ENCODE data around the gene TPRN.
A peak's percentile ranks its signal among the peaks of the same experiment; 100 is the strongest.

Gene TPRN

DNA sequence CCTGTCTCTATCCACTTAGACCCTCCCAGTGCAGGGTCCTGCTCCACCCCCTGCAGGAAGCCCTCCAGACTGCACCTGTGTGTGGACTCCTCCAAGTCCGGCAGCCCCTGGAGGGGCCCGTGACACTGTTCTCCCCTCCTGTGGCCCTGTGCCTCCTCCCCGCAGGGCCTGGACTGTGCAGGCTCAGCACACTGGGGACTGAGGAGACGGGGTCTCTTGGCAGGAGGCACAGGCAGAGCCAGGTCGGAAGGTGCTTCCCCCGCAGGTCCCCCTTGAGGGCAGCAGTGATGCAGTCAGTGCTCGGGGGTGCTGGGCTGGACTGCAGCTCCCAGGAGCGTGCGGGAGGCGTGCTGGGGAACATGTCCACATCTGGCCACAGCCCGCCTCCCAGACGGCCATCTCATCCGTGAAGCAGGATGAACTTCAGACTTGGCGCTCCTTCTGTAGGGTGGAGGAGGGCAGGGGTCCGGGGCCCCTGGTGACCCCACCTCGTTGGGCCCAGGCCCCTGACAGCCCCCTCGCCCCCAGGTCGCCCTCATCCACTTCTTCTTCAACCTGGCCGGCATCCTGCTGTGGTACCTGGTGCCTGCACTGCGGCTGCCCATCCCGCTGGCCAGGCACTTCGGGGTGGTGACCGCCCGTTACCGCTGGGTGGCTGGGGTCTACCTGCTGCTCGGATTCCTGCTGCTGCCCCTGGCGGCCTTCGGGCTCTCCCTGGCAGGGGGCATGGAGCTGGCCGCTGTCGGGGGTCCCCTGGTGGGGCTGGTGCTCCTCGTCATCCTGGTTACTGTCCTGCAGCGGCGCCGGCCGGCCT, 35.1 kb upstream of the TPRN start:
- no peak for DNase-seq (ENCODE audit: low spot score)

DNA sequence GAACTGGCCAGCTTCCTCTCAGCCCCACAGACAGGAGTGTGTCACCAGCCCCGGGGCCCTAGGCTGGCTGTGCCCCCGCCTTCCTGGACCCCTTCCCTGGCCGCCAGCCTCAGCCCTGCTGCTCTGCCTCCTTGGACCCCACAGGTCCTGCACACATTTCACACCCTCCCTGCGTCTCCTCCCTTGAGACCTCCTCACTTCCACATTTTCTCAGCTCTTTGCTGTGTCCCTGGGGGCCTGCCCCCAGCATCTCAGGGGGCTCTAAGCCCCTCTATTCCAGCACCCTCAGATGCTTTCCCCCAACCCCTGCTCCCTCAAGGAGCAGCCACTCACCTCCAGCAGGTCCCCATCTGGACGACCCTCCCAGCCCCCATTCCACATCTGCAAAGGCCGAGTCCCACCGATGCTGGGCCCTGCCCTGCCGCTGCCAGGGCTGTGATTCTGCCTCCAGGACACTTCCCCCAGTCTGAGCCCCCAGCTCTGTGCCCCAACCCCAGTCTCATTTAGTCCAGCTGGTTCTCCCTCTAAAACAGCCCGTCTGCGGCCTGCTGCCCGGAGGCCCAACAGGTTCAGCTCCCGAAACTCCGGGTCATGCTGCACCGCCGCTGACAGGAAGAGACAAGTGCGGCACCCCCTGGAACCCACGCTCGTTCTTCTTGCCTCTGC, 34.4 kb upstream of the TPRN start:
- no peak for DNase-seq (ENCODE audit: low spot score)

DNA sequence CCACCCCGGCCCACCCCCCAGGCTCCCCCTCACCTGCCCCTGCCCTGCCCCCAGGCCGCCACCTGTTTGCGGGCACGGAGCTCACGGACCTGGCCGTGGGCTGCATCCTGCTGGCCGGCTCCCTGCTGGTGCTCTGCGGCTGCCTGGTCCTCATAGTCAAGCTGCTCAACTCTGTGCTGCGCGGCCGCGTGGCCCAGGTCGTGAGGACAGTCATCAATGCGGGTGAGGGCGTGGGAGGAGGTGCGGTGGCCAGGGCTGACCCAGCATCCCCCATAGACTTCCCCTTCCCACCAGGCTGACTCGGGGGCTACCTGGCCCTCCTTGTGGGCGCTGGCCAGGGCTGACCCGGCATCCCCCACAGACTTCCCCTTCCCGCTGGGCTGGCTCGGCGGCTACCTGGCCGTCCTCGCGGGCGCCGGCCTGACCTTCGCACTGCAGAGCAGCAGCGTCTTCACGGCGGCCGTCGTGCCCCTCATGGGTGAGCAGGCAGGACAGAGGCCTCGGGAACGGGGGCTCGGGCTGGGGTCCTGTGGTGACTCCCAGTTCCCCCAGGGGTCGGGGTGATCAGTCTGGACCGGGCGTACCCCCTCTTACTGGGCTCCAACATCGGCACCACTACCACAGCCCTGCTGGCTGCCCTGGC, 33.6 kb upstream of the TPRN start:
- no peak for DNase-seq (ENCODE audit: low spot score)

DNA sequence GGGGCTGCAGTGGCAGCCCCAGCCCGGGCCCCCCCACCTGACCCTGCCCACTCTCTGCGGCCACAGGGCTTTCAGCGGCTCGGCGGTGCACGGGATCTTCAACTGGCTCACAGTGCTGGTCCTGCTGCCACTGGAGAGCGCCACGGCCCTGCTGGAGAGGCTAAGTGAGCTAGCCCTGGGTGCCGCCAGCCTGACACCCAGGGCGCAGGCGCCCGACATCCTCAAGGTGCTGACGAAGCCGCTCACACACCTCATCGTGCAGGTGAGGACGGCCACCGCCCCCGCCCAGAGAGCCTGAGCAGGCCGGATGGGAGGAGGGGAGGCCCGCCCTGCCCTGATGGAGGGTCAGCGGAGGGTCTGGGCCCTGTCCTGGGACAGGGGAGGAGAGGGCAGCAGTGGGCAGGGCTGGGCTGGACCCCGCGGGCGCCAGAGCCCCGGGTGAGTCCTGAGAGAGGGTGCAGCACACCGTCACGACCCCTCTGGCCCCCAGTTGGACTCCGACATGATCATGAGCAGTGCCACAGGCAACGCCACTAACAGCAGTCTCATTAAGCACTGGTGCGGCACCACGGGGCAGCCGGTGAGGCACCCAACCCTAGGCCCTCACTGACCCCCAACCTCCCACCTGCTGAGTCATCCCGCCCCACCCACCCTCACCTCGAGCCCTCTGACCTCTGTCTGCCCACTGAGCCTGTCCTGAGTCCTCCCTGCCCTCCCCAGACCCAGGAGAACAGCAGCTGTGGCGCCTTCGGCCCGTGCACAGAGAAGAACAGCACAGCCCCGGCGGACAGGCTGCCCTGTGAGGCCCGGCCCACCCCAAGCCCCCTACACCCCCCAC, 32.8 kb upstream of the TPRN start:
- no peak for DNase-seq (ENCODE audit: low spot score)

DNA sequence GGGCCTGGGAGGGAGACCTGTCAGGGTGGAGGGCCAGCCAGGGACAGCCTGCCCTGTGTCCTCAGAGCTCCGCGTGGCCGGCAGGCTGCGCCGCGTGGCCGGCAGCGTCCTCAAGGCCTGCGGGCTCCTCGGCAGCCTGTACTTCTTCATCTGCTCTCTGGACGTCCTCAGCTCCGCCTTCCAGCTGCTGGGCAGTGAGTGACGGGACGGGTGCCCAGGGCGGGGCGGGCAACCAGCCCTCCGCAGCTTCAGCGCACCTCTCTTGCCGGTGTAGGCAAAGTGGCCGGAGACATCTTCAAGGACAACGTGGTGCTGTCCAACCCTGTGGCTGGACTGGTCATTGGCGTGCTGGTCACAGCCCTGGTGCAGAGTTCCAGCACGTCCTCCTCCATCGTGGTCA, 32.0 kb upstream of the TPRN start:
- DNase-seq (ENCODE audit: low spot score), result no peak

DNA sequence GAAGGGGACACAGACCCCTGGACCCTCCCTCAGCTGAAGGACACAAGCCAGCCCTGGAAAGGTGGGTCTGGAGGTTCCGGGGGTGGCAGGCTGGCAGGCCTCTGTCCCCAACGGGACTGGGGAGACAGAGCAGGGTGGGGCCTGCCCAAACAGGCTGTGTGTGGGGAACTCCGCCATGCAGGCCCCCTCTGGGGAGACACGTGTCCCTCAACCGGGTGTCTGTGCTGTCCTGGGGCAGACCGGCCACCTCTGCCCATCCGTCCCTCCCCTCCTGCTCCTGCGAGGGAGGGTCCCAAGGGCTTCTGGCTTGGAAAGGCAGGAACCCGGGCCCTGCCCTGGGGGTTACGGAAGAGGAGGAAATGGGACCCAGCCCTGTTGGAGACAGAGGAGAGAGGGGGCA, 31.6 kb upstream of the TPRN start:
- no peak for DNase-seq (ENCODE audit: low spot score)

DNA sequence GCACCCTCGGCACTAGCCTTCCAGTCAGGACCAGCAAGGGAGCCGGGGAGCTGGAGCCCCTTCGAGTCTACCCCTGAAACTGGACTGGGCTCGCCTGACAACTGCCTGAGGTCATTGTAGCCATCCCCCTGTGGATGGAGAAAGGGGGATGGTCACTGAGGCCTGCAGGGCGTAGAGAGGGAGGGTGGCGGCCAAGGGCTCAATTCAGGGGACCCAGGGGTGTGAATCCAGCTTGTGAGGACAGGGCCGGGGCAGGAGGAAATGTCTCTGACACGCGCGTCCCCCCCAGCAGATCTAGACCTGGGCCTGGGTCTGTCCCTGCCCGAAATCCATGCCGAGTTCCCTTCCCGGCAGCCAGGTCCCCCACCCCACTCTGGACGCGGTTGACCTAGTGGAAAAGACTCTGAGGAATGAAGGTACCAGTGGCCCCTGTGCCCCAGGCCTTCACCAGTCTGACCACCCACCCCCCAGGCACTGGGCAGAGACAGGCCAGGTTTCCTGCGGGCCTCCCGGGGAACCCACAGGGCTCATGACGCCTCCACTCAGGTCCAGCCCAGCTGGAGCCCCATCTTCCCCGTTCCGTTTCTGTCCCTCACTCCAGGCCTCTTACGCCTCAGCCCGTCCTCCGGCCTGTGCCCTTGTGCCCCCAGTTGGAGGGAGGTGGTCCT, 31.0 kb upstream of the TPRN start:
- DNase-seq (ENCODE audit: low spot score), result no peak

DNA sequence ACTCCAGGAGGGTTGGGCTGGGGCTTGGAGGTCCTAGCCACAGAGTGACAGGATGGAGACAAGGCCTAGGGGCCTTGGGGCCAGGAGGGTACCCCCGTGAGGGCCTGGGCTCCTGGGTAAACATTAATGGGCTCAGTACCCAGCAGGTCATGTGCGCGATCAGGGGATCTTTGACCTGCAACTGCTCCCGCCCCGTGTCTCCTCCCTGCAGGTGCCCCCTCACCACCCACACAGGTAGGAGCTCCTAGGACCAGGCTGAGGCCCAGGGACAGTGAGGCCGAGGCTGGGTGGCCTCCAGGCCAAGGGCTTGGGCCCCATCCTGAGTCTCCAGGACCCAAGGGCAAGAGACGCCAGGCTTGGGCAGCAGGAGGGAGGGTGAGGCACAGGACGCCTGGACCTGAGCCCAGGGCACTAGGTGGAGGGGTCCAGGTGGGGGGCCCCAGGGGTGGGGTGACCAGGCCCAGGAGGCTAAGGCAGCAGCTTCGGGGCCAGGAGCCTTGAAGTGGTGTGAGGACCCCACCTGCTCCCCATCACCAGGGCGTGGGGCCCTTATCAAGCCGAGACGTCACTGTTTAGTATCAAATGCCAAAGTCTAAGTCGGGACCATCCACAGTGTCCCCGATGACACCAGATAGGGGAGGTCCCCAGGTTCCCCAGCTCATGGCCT, 30.3 kb upstream of the TPRN start, which contains the start of gene SLC34A3:
Gene SLC34A3 (plus strand): TSS at position 197 of the 667 bp plus-strand sequence. CDS start 802 bp downstream, outside the sequence.
- DNase-seq (ENCODE audit: low spot score), result no peak

DNA sequence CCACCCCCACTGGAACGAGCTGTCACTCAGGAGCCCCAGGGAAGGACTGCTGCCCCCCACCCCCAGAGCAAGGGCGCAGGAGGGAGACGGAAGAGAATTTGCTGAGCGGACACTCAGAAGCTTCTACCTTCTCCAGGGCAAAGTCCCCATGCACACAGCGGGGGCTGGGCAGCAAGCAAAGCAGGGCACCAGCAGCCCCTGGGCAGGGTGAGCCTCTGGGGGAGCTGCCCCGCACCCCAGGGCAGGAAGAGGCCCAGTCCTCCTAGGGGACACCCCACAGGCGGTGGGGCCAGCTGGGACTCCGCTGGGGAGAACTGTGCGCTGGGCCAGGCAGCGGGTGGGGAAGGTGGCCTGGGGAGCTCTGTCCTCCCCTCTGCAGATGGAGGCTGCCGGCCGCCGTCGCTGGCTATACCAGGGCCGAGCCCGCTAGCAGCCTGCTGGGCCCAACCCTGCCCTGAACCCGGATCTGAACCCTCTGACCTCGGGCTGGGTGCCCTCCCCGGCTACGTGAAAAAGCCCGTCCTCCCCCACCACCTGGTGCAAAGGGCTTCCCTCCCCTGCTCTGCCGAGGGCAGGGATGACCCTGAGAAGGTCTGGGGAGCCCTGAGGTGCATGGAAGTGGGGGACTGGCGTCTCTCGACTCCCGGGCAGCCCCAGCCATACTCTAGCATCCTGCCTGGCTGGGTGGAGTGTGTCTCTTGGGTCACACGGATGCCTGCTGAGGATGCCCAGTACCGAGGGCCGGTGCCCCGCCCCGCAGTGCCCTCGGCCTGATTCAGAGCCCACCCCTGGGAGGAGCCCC, 29.6 kb upstream of the TPRN start:
- DNase-seq (ENCODE audit: low spot score), result no peak

DNA sequence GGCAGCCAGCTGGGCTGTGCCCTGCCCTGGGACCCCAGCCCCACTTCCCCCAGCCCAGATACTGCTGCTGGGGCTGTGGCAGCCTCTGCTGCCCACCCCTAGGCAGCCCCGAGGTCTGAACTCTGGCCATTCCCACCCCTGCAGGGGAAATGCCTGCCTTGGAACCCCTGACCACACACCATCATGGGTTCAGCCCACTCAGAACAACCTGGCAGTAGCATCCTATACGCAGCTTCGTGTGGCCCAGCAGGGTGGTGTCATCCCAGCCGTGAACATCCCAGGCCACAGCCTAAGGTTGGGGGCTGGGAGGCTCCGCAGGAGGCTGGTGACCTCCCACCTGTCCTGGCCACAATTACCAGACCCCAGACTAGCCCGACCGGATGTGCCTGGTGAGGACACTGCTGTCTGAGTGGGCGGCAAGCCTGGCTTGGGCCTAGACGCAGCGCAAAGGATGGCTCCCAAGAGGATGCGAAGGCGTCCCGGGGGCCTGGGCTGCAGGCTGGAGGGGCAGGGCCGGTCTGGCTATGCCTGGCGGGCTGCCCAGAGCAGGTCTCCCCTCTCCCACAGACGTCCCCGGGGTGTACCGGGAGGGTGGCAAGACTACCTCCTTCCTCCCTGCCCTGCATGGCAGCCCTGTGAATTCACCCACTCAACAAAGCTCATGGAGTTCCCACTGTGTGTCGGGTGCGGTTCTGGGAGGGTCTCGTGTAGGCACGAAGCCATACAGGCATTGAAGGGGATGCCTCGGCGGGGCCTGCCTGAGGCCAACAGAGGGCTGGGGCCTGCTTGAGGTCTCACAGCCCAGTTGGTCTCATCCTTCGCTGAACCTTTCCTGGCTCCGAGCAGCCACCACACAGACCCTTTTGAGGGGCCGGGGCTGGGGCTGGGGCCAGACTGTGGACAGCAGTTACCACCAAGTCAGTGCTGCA, 28.7 kb upstream of the TPRN start:
- no peak for DNase-seq (ENCODE audit: low spot score)

DNA sequence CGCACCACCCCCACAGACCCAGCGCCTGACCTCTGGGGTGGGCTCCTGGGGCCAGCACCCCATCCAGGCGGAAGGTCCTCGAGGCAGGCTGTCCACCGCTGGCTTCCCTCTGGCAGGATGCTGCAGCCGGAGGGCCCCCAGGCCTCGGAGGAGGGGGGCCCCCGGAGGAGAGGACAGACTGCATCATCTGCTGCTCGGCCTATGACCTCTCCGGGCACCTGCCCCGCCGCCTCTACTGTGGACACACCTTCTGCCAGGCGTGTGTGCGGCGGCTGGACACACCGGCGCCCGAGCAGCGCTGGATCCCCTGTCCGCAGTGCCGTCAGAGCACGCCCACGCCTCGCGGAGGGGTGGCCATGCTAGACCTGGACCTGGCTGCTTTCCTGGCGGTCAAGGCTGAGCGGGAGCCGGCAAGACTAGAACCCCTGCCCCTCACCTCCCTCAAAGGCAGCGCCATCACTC, 28.0 kb upstream of the TPRN start:
- no peak for DNase-seq (ENCODE audit: low spot score)

DNA sequence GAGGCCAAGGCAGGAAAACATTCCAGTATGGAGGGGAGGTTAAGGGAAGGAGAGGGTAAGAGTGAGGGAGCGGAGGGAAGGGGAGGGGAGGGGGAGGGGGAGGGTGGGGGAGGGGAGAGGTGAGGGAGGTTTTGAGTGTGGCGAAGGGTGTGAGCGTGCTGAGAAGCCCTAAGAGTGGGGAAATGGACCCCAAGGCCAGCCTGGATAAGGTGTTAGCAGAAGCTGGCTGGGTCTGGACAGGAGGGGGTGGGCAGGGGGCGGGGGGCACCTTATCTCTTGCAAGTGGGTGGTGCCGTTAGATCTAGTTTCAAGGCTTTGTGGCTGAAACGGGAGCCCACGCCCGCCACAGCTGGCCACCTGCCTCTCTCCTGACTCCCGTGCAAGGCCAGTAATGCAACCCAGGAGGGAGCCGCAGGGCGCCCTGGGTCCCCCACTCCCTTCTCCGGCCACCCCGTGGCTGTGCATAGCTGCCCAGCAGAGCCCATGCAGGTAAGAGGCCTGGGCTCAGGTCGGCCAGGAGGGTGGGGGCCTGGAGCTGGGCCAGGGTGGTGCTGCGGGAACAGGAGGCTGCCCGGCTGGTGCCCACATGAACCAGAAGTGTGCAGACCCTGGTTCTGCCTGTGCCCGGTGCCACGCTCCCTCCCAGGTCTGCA, 27.4 kb upstream of the TPRN start:
- no peak for DNase-seq (ENCODE audit: low spot score)

DNA sequence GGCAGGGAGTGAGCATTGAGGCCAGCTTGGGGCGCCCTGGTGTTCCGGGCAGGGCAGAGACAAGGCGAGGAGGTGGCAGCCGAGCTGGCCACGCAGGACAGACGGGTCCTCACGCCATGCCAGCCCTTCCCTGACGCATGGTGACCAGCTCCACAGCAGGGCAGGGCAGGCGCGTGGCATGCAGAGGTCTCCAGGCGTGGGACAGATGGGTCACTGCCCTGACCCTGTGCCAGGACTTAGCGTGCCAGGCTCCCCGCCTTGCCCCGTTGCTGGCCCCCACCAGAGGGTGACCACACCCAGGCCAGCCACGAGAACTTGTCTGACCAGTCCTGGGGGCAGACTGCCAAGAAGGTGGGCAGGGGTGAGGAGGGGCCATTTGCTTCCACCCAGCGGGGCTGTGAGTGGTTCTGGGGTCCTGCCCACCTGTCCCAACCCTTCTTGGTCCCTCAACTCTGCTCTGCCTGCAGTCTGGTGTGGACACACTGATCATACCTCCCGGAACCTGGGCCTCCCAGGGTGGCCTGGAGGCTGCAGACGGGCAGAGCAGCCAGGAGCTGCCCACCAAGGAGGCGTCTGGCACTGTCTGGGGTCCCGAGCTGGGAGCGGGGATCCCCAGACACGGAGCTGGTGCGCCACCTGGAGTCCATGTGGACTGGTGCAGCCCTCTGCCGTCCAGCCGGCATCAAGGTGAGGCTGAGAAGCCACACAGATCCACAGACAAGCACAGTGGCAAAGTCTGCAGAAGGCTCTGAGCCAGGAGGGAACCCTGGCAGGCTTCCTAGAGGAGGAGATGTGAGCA, 26.7 kb upstream of the TPRN start, which contains the start of gene RNF224:
Gene RNF224 (plus strand): TSS at position 449 of the 799 bp plus-strand sequence. CDS start 834 bp downstream, outside the sequence.
- DNase-seq (ENCODE audit: low spot score), result peak; percentile 80

DNA sequence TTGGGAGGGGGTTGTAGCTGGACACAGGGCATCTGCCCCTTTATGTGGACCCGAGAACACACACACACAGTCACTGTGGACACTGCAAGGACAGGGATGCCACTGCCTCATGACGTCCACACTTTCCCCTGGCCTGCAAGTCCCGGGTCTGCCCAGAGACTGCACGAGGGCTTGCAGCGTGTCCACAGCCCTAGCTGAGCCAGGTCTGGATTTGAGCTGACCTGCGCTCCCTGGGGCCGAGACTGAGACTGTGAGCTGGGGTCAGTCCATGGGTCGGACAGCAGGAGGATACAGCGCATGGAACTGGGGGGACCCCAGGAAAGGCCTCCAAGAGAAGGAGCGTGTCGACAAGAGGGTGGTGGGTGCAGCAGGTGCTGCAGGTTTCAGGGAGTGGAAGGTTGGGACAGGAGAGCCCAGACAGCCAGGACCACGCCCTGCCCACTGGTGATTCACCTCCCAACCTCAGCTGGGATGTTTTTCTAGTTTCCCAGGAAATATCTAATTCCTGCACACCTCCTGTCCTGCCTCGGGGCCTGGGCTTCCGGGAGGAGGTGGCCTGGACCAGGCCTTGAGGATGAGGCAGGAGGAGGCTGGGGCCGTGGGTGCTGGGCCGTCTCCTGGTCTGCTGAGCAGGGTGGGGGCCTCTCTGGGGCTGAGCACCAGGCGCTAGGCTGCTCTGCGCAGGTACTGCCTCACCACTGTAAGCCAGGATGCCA, 26.0 kb upstream of the TPRN start:
- no peak for DNase-seq (ENCODE audit: low spot score)

DNA sequence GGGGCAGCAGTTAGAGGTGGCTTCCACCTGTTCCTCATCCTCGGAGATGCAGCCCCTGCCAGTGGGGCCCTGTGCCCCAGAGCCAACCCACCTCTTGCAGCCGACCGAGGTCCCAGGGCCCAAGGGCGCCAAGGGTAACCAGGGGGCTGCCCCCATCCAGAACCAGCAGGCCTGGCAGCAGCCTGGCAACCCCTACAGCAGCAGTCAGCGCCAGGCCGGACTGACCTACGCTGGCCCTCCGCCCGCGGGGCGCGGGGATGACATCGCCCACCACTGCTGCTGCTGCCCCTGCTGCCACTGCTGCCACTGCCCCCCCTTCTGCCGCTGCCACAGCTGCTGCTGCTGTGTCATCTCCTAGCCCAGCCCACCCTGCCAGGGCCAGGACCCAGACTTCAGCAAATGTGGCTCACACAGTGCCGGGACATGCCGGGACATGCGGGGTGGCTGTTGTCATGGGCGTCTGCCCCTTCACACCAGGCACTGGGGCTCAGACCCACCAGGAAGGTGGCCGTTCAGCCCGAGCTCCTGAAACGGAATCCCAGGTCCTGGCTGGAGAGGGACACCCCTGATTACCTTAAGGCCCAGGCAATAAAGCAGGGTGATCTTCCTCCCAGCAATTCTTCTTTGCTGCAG, 25.3 kb upstream of the TPRN start:
- no peak for DNase-seq (ENCODE audit: low spot score)

Measured in SW480 (cell line).